GM21576 (cell line): ENCODE measurements around the gene BID.
"Not testable (repeated sequence)": the region's sequence is repeated elsewhere in the genome, so short reads cannot be mapped to it uniquely, and the experiment has no call there.

Source experiments
- ATAC-seq: cut with Tn5 transposase; IDR thresholded peaks from one replicate; pipeline ENCODE4 v1.9.1; 2021; ENCODE audit warnings: mild to moderate bottlenecking, moderate library complexity; ENCODE audit not compliant: unreplicated experiment

The BID gene

DNA sequence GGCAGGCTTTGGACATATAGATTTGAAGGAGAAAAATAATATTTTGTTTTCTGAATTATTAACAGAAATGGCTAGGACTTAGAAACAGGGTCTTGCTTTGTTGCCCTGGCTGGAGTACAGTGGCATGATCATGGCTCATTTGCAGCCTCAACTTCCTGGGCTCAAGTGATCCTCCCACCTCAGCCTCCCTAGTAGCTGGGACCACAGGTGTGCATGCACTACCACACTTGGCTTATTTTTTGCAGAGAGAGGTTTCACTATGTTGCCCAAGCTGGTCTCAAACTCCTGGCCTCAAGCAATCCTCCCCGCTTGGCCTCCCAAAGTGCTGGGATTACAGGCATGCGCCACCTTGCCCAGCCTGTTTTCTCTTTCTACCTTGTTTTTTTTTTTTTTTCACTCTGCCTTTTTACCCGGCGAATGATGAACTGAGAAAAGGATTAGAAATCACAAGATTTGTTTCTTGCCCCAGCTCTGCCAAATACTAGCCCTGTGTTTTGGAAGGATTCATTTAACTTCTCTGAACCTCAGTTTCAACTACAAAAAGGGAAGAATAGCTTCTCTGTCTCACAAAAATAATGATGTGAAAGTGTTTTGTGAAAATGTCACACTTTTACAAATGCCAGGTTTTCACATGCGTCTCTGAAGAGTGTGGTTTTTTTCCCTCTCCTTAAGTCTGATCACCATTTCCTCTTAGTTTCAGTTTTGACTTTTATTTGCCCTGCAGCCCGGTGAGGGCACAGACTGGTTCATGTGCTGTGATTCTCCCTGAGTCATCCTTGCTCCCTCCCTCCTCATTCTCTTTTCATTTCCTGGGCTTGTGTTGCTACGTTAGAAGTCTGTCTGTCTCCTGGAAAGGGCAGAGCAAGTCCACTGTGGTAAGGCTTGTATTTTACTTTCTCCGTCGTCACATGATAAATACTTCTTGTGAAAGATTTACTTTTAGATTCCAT is 68.0 kb downstream of the BID start:
- ATAC-seq: peak; percentile 77

DNA sequence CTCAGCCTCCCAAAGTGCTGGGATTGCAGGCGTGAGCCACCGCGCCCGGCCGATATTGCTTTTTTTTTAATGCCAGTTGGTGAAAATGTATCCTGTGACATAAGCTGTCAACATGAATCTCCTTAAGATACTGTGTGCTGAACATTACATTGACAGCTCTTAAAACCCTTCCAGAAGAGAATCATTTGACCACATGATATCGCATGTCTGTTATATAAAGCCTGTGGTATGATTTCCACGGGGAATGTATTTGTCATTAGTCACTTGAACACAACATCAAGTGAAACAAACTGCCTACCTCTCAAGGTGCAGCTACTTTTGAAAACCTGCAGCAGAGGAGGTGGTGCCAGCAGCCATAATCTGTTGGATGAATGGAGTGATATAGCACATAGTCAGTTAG is 68.7 kb downstream of the BID start:
- no peak for ATAC-seq

DNA sequence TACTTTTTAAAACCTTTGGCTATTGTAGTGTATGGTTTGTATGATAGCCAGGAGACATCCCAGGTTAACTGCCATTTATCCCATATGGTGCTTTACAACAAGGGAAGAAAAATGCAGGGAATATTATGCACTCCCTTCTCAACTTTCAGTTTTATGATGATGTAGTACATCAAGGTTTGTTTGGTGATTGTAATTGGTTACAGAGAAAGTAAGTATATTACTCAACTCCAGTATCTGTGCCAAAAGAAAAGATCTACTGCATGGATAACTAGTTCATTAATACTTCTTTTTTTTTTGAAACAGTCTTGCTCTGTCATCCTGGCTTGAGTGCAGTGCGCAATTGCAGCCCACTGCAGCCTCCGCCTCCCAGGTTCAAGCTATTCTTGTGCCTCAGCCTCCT is 70.5 kb downstream of the BID start:
- ATAC-seq: no peak

DNA sequence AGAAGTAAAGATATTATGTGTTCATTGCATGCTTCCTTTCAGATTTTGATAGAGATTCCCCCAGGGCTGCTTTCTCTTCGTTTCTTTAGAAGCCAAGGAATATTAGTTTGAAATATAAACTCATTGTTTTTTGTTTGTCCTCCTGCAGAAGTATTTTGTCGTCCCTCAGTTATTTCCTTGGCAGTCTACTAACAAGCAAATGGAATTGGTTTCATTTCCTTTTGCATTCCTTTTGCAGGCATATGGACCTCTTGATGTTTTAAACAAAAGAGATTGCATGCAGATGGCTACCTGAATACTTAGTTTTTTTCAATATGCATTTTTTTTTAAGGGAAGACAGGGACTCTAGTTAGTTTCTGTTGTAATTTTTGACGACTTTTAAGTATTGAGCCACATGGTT is 73.5 kb downstream of the BID start:
- no peak for ATAC-seq

DNA sequence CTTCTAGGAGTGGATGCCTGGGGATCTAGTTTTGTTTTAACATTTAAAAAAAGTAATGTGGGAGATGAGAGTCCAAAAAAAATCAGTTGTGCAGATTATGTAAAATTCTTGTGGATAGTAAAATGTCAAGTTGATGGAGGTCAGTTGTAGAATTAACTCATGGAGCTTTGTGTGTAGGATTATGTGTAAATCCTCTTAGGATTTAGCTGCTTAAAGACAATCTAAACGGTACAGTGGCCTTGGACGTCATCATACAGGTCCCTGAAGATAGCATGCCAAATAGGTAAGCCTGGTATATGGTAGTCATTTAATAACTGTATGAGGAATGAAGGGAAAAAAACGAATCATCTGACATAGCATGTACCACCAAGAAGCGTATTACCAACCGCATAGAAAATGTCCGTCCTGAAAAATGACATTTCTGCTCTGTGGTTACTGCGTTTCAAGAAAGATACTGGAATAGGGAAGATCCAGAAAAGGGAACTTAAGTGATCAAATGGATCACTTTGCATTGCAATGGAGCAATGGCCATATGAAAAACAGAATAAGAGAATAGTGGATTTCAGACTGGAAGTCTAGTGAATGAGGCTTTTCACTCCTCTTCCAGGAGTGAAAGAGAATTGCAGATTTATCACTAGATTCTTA is 74.5 kb downstream of the BID start:
- no peak for ATAC-seq

DNA sequence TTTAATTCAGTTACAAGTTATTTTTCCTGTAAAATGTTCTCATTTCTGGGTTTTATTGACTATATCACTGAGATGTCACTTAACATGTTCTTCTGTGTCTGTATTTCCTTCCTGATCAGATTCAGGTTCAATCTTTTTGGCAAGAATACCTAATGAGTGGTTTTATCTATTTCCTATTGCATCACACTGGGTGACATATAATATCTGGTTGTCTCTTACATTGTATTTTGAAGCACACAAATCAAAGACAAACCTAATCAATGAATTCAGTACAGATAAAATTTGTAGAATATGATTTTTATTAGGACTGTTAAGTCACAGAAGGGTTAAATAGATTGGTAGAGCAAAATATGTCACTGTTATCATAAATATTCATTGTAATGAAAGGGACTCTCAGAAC is 75.3 kb downstream of the BID start:
- ATAC-seq: no peak

DNA sequence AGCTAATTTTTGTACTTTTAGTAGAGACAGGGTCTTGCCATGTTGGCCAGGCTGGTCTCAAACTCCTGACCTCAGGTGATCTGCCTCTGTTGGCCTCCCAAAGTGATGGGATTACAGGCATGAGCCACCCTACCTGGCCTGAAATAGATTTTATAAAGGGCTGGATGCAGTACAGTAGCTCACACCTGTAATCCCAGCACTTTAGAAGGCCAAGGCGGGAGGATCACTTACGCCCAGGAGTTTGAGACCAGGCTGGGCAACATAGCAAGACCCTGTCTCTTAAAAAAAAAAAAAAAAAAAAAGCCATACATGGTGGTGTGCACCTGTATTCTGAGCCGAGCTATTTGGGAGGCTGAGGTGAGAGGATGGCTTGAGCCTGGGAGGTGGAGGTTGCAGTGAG is 76.0 kb downstream of the BID start:
- ATAC-seq: not testable (repeated sequence)

DNA sequence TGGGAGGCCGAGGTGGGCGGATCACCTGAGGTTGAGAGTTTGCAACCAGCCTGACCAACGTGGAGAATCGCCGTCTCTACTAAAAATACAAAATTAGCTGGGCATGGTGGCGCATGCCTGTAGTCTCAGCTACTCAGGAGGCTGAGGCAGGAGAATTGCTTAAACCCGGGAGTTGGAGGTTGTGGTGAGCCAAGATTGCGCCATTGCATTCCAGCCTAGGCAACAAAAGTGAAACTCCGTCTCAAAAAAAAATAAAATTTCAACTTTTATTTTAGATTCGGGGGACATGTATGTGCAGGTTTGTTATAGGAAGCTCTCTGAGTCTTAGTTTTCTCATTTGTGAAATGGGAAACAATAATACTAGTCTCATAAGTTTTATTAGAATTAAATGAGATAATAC is 77.1 kb downstream of the BID start:
- not testable (repeated sequence) for ATAC-seq

DNA sequence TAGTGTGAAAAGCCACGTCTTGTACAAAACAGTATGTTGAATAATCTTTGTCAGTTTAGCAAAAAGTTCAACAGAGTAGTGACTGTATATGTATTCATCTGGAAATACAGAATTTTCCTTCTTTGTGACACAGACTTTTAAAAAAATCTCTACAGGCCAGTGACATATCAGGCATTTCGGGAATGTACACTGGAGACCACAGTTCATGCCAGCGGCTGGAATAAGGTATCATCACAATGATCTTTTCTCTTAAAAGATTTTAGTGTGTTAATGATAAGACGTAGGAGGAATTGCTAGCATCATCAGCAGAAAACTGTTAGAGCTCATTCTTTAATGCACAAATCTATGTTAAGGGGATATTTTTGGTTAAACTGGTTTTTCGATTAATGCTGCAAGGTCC is 78.3 kb downstream of the BID start:
- ATAC-seq: no peak

DNA sequence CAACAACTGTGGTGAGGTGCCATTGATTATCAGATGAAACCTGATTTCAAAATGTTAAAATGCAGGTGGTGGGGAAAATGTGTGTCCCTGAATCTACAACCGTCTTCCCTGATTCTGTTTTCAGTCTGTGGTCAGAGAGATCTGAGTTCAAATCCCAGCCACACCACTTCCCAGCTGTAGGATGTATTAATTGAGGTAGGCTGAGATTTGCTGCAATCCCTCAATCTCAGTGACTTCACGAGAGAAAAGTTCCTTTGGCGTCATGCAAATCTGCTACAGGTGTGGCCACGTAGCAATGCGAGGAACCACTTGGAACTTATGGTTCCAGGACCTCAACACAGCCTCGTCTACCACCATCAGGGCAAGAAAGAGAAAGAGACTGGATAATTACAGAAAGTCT is 79.5 kb downstream of the BID start:
- no peak for ATAC-seq

DNA sequence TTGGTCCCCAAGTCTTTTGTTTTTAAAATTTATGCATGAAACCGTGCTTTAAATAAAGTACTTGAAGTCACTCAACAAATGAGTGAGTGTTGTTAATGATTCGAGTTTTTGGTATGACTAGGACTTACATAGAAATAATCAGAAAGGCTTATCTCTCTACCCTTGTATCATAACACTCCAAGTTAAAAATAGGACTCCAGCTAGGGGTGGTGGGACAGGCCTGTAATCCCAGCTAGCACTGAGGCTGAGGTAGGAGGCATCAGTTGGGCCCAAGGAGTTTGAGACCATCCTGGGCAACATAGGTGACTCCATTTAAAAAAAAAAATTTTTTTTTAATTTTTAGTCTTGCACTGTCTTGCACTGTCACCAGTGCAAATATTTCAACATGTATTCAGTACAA is 80.1 kb downstream of the BID start:
- ATAC-seq: no peak

DNA sequence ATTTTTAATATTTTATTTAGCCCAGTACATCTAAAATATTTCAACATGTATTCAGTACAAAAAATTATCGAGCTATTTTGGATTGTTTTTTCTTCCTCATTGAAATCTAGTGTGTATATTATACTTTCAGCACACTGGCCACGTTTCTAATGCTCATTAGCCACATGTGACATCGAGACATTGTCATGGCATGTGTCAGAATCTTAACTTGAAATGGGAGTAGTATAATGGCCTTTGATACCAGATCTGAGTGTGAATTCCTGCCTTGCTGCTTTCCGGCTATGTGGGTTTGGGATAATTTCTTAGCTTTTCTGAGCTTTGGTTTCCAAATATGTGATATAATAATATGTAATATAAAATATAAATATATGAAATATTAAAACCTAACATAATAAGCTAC is 81.4 kb downstream of the BID start:
- ATAC-seq: no peak

DNA sequence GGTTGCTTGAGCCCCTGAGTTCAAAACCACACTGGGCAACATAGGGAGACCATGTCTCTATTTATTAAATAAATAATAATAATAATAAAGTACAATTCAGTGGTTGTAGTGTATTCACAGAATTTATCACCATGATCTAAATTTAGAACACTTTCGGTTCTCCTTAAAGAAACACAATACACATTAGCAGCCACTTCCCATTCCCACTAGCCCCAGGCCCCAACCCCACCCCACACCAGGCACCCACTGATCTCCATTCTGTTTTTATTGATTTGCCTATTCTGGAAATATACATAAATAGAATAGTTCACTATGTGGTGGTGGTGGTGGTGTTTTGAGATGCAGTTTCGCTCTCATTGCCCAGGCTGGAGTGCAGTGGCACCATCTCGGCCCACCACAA is 90.0 kb downstream of the BID start:
- no peak for ATAC-seq
